Nephron (organoid): ENCODE results near the gene SLCO2B1.

Experiments used
- H3K27ac Mint-ChIP-seq, 3 experiments: 2 replicates each; pipeline ENCODE4 v1.8.0; 2020; ENCODE audit warnings: mixed read lengths in 3 of 3, mild to moderate bottlenecking in 2 of 3, moderate library complexity in 1 of 3
- H3K27me3 Mint-ChIP-seq: 2 replicates; pipeline ENCODE4 v1.8.0; 2021; ENCODE audit warnings: low read depth, mild to moderate bottlenecking, moderate library complexity, mixed read lengths
- H3K36me3 Mint-ChIP-seq: 2 replicates; pipeline ENCODE4 v1.8.0; 2020; ENCODE audit warnings: low read depth, mixed read lengths
- H3K4me1 Mint-ChIP-seq: 2 replicates; pipeline ENCODE4 v1.8.0; 2020; ENCODE audit warnings: mixed read lengths
- H3K4me3 Mint-ChIP-seq, 3 experiments: 2 replicates each; pipeline ENCODE4 v1.8.0; 2020; ENCODE audit warnings: mild to moderate bottlenecking in 3 of 3, mixed read lengths in 3 of 3, moderate library complexity in 2 of 3
- H3K9me3 Mint-ChIP-seq: 2 replicates; pipeline ENCODE4 v1.8.0; 2020; ENCODE audit warnings: mixed read lengths
- CTCF ChIP-seq, 3 experiments: fragments of 200-600 bp; sonication (generic); IDR thresholded peaks; one replicate each; pipeline ENCODE4 v1.5.0; 2021; ENCODE audit warnings: antibody characterized with exemption in 3 of 3; ENCODE audit not compliant: unreplicated experiment in 3 of 3

Gene SLCO2B1

DNA sequence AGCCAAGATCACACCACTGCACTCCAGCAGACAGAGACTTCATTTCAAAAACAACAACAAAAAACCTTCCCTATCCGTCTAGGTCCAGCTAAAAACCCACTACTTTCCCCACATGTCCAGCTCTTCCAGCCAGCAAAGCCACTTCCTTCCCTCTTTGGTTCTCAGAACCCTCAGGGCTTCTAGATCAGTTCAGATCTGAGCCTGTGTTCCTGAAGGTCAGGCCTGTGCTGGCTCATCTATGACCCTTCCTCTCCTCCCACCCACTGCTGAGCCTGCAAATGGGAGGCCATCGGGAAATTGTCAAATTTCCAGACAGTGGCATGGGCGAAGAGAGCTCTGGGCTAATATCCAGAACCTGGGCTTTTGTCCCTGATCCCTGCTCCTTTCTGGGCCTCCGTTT lies 37.8 kb downstream of the SLCO2B1 start:
- Mint-ChIP-seq H3K27me3 (peaks cover 16% of the 10 kb centered on the region), H3K4me3 (no peak overlapping the region), H3K27ac (no peak overlapping the region), H3K36me3 (no peaks in the 10 kb centered on the region), H3K4me1 (peaks cover 17% of the 10 kb centered on the region), H3K9me3 (no peaks in the 10 kb centered on the region)
- no peak for TF ChIP-seq CTCF (IDR thresholded peaks at IDR 0.05; ENCODE audit: unreplicated experiment in 3 of 3)

GRCh38 chr11:75189108-75189507 lies 38.2 kb downstream of the SLCO2B1 start:
- Mint-ChIP-seq H3K27ac (no peak overlapping the region), H3K36me3 (no peaks in the 10 kb centered on the region), H3K4me1 (peaks cover 17% of the 10 kb centered on the region), H3K9me3 (no peaks in the 10 kb centered on the region), H3K4me3 (no peak overlapping the region), H3K27me3 (peaks cover 15% of the 10 kb centered on the region)
- no peak for TF ChIP-seq CTCF (IDR thresholded peaks at IDR 0.05; ENCODE audit: unreplicated experiment in 3 of 3)

GRCh38 chr11:75189911-75190310 lies 39.0 kb downstream of the SLCO2B1 start:
- Mint-ChIP-seq H3K27me3 (peaks cover 10% of the 10 kb centered on the region), H3K27ac (no peak overlapping the region), H3K9me3 (no peaks in the 10 kb centered on the region), H3K4me1 (peaks cover 17% of the 10 kb centered on the region), H3K36me3 (no peaks in the 10 kb centered on the region), H3K4me3 (no peak overlapping the region)
- TF ChIP-seq CTCF (IDR thresholded peaks at IDR 0.05; ENCODE audit: unreplicated experiment in 3 of 3) = no peak

GRCh38 chr11:75190652-75191329 lies 39.9 kb downstream of the SLCO2B1 start:
- peaks cover 17% of the 10 kb centered on the region for H3K4me1 Mint-ChIP-seq
- no peak overlapping the region for H3K4me3 Mint-ChIP-seq
- no peaks in the 10 kb centered on the region for H3K9me3 Mint-ChIP-seq
- peaks cover 14% of the 10 kb centered on the region for H3K27me3 Mint-ChIP-seq
- no peak overlapping the region for H3K27ac Mint-ChIP-seq
- H3K36me3 Mint-ChIP-seq = no peaks in the 10 kb centered on the region
- TF ChIP-seq CTCF (IDR thresholded peaks at IDR 0.05; ENCODE audit: unreplicated experiment in 3 of 3) = no peak

DNA sequence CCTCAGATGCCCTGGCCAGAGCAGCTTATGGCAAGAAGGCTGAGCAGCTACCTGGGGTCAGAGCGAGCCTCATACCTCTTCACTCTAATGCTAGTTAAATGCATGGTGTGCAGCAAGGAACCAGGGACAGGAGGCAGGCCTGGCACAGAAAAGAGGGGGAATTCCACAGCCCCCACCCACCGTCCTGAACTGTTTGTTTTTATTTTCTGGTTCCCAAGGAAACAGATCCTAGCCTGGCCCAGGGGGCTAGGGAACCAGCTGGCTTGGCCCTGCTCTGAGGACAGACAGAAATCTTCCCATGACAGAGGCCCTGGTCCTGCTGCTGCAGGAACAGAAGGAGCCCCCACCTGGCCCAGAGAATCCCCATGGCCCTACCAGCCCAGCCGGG lies 40.4 kb downstream of the SLCO2B1 start:
- no peak for TF ChIP-seq CTCF (IDR thresholded peaks at IDR 0.05; ENCODE audit: unreplicated experiment in 3 of 3)
- H3K4me1 Mint-ChIP-seq = peaks cover 17% of the 10 kb centered on the region
- no peaks in the 10 kb centered on the region for H3K9me3 Mint-ChIP-seq
- H3K27ac Mint-ChIP-seq = no peak overlapping the region
- H3K36me3 Mint-ChIP-seq = no peaks in the 10 kb centered on the region
- H3K4me3 Mint-ChIP-seq = no peak overlapping the region
- peaks cover 18% of the 10 kb centered on the region for H3K27me3 Mint-ChIP-seq

DNA sequence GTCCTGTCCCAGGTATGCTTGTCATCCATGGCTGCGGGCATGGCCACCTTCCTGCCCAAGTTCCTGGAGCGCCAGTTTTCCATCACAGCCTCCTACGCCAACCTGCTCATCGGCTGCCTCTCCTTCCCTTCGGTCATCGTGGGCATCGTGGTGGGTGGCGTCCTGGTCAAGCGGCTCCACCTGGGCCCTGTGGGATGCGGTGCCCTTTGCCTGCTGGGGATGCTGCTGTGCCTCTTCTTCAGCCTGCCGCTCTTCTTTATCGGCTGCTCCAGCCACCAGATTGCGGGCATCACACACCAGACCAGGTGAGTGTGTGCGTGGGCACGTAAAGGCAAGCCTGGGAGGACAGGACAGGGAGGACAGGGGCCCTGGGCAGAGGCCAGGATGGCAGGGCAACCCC lies 42.4 kb downstream of the SLCO2B1 start:
- Mint-ChIP-seq H3K4me3 (no peak overlapping the region), H3K9me3 (no peaks in the 10 kb centered on the region)

More for the DNA sequence above, 42.4 kb downstream of the SLCO2B1 start:
- no peak overlapping the region for H3K27ac Mint-ChIP-seq
- peaks cover 18% of the 10 kb centered on the region for H3K27me3 Mint-ChIP-seq
- TF ChIP-seq CTCF (IDR thresholded peaks at IDR 0.05; ENCODE audit: unreplicated experiment in 3 of 3) = no peak
- H3K4me1 Mint-ChIP-seq = peaks cover 21% of the 10 kb centered on the region
- H3K36me3 Mint-ChIP-seq = no peaks in the 10 kb centered on the region
